GM21515 (cell line): ENCODE measurements around the gene NUDT1.

Experiments
- ATAC-seq: cut with Tn5 transposase; IDR thresholded peaks from one replicate; pipeline ENCODE4 v1.9.1; 2021; ENCODE audit not compliant: unreplicated experiment

Gene NUDT1

GRCh38 chr7:2247141-2247995 is 5.3 kb downstream of the NUDT1 start:
- no peak for ATAC-seq

- ATAC-seq, result no peak
Measured at GRCh38 chr7:2248984-2249694, 7.1 kb downstream of the NUDT1 start.

GRCh38 chr7:2249744-2250323 is 7.8 kb downstream of the NUDT1 start:
- no peak for ATAC-seq

GRCh38 chr7:2251381-2251780 is 9.4 kb downstream of the NUDT1 start:
- no peak for ATAC-seq

- ATAC-seq, result no peak
Measured at GRCh38 chr7:2251841-2252771, 10.1 kb downstream of the NUDT1 start.

GRCh38 chr7:2253021-2253420 is 11.0 kb downstream of the NUDT1 start:
- ATAC-seq, result no peak

- ATAC-seq, result no peak
Measured at GRCh38 chr7:2253525-2254244, 11.7 kb downstream of the NUDT1 start.

GRCh38 chr7:2254429-2255144 is 12.6 kb downstream of the NUDT1 start:
- no peak for ATAC-seq

GRCh38 chr7:2255145-2256139 is 13.4 kb downstream of the NUDT1 start:
- ATAC-seq, result no peak

- ATAC-seq, result no peak
Measured at GRCh38 chr7:2256306-2257045, 14.4 kb downstream of the NUDT1 start.

- ATAC-seq, result no peak
Measured at GRCh38 chr7:2257046-2257551, 15.1 kb downstream of the NUDT1 start.

- ATAC-seq, result no peak
Measured at GRCh38 chr7:2257651-2258050, 15.6 kb downstream of the NUDT1 start.

GRCh38 chr7:2258661-2259365 is 16.8 kb downstream of the NUDT1 start:
- peak; percentile 54 for ATAC-seq

GRCh38 chr7:2259480-2259879 is 17.5 kb downstream of the NUDT1 start:
- peak; percentile 15 for ATAC-seq

GRCh38 chr7:2260820-2261219 is 18.8 kb downstream of the NUDT1 start:
- no peak for ATAC-seq

- ATAC-seq, result no peak
Measured at GRCh38 chr7:2261611-2262010, 19.6 kb downstream of the NUDT1 start.

- no peak for ATAC-seq
Measured at GRCh38 chr7:2263176-2263575, 21.1 kb downstream of the NUDT1 start.
